Mesenchymal stem cell (in vitro differentiated cells and primary cell): ENCODE measurements around the gene SEMA3A.

Experiments used
- DNase-seq: peaks from one replicate; pipeline ENCODE4 v3.0.0-alpha.2; 2013
- H2AFZ ChIP-seq: one replicate; pipeline ENCODE4 v1.6.1; 2013; ENCODE audit warnings: low read depth, mild to moderate bottlenecking, control low read depth, inconsistent platforms, low read length, moderate library complexity
- H2AK5ac ChIP-seq: 2 replicates; pipeline ENCODE4 v1.6.1; 2013; ENCODE audit warnings: low read length, moderate library complexity, mild to moderate bottlenecking, inconsistent platforms; ENCODE audit not compliant: severe bottlenecking
- H2BK120ac ChIP-seq: one replicate; pipeline ENCODE4 v1.6.1; 2013; ENCODE audit warnings: low read depth, mild to moderate bottlenecking, inconsistent platforms, low read length, moderate library complexity
- H2BK12ac ChIP-seq, 2 experiments: one replicate each; pipeline ENCODE4 v1.6.1; 2013; ENCODE audit warnings: inconsistent platforms in 2 of 2, low read length in 2 of 2, mild to moderate bottlenecking in 2 of 2, moderate library complexity in 2 of 2, control low read depth in 1 of 2
- H2BK15ac ChIP-seq: one replicate; pipeline ENCODE4 v1.6.1; 2013; ENCODE audit warnings: mild to moderate bottlenecking, low read depth, inconsistent platforms; ENCODE audit not compliant: poor library complexity, severe bottlenecking
- H2BK5ac ChIP-seq: 2 replicates; pipeline ENCODE4 v1.6.1; 2013; ENCODE audit warnings: low read depth, mild to moderate bottlenecking, low read length, control low read depth, inconsistent platforms; ENCODE audit not compliant: poor library complexity, severe bottlenecking
- H3K14ac ChIP-seq, 2 experiments: one replicate each; pipeline ENCODE4 v1.6.1; 2013; ENCODE audit warnings: inconsistent platforms in 2 of 2, low read length in 2 of 2, control low read depth in 1 of 2, mild to moderate bottlenecking in 1 of 2, moderate library complexity in 1 of 2
- H3K18ac ChIP-seq, 2 experiments: one replicate each; pipeline ENCODE4 v1.6.1; 2013; ENCODE audit warnings: inconsistent platforms in 2 of 2, low read length in 2 of 2, control low read depth in 1 of 2, low read depth in 1 of 2, mild to moderate bottlenecking in 1 of 2
- H3K23ac ChIP-seq, 2 experiments: one replicate each; pipeline ENCODE4 v1.6.1; 2013; ENCODE audit warnings: inconsistent platforms in 2 of 2, low read length in 2 of 2, mild to moderate bottlenecking in 2 of 2, moderate library complexity in 2 of 2, control low read depth in 1 of 2
- H3K27ac ChIP-seq: 2 replicates; pipeline ENCODE4 v1.5.1; 2013; ENCODE audit warnings: mild to moderate bottlenecking, moderate library complexity, low read length, control low read depth, inconsistent platforms; ENCODE audit not compliant: poor library complexity, severe bottlenecking
- H3K27me3 ChIP-seq, 2 experiments: 2 replicates each; pipeline versions ENCODE4 v1.6.1 to v1.7.0; 2013; ENCODE audit warnings: low read length in 2 of 2, mild to moderate bottlenecking in 2 of 2, moderate library complexity in 2 of 2, control low read depth in 1 of 2, inconsistent platforms in 1 of 2; ENCODE audit not compliant: control insufficient read depth in 1 of 2, insufficient read depth in 1 of 2
- H3K36me3 ChIP-seq, 2 experiments: 2 replicates each; pipeline versions ENCODE4 v1.6.1 to v1.7.0; 2013; ENCODE audit warnings: low read length in 2 of 2, control low read depth in 1 of 2, inconsistent platforms in 1 of 2, low read depth in 1 of 2, mild to moderate bottlenecking in 1 of 2; ENCODE audit not compliant: insufficient read depth in 2 of 2, control insufficient read depth in 1 of 2
- H3K4ac ChIP-seq, 2 experiments: one replicate each; pipeline ENCODE4 v1.6.1; 2013; ENCODE audit warnings: inconsistent platforms in 2 of 2, low read length in 2 of 2, mild to moderate bottlenecking in 2 of 2, moderate library complexity in 2 of 2, control low read depth in 1 of 2, low read depth in 1 of 2
- H3K4me1 ChIP-seq: 2 replicates; pipeline ENCODE4 v1.6.1; 2013; ENCODE audit warnings: low read depth, low read length, control low read depth; ENCODE audit not compliant: control insufficient read depth, insufficient read depth
- H3K4me2 ChIP-seq: 2 replicates; pipeline ENCODE4 v1.6.1; 2013; ENCODE audit warnings: low read length, mild to moderate bottlenecking, inconsistent platforms; ENCODE audit not compliant: poor library complexity, severe bottlenecking
- H3K4me3 ChIP-seq, 2 experiments: 2 replicates each; pipeline versions ENCODE4 v1.5.1 to v1.7.0; 2013; ENCODE audit warnings: low read length in 2 of 2, mild to moderate bottlenecking in 2 of 2, control low read depth in 1 of 2, low read depth in 1 of 2; ENCODE audit not compliant: insufficient read depth in 1 of 2
- H3K79me1 ChIP-seq: replicated peaks from 2 replicates; pipeline ENCODE4 v1.6.1; 2013; ENCODE audit warnings: mild to moderate bottlenecking, control low read depth, low read length, inconsistent platforms; ENCODE audit not compliant: poor library complexity, severe bottlenecking
- H3K9ac ChIP-seq: 2 replicates; pipeline ENCODE4 v1.7.0; 2013; ENCODE audit warnings: mild to moderate bottlenecking, low read length, moderate library complexity
- H3K9me3 ChIP-seq: 2 replicates; pipeline ENCODE4 v1.7.0; 2013; ENCODE audit warnings: mild to moderate bottlenecking, low read length; ENCODE audit not compliant: control insufficient read depth
- H4K8ac ChIP-seq: one replicate; pipeline ENCODE4 v1.6.1; 2013; ENCODE audit warnings: inconsistent platforms, mild to moderate bottlenecking, low read length, moderate library complexity
- H4K91ac ChIP-seq: one replicate; pipeline ENCODE4 v1.6.1; 2013; ENCODE audit warnings: mild to moderate bottlenecking, low read length, inconsistent platforms
- WGBS: methylation state at CpG from one replicate; pipeline ENCODE4 v1.1.7; 2013; ENCODE audit warnings: mixed read lengths; 5-methylcytosine and 5-hydroxymethylcytosine counted together

SEMA3A gene

GRCh38 chr7:83921941-83922607 is 272.5 kb downstream of the SEMA3A start:
- Histone ChIP-seq H3K27me3 (no peaks in the 10 kb centered on the region), H3K14ac (no peak overlapping the region), H3K4me2 (no peak overlapping the region), H4K8ac (no peak overlapping the region), H4K91ac (no peak overlapping the region), H3K4me1 (no peaks in the 10 kb centered on the region), H3K4me3 (peak overlapping the region in 1 of 2 experiments; percentile 21), H2BK120ac (no peak overlapping the region), H3K36me3 (no peaks in the 10 kb centered on the region), H2AK5ac (no peak overlapping the region), H3K18ac (no peak overlapping the region), H3K79me1 (no peaks in the 10 kb centered on the region), H2AFZ (no peak overlapping the region), H2BK5ac (no peak overlapping the region), H2BK15ac (no peak overlapping the region), H2BK12ac (no peak overlapping the region), H3K9ac (peak overlapping the region; percentile 29), H3K23ac (no peak overlapping the region), H3K27ac (no peak overlapping the region), H3K9me3 (no peaks in the 10 kb centered on the region), H3K4ac (no peak overlapping the region)
- 78% methylated on average over 2 of the region's 4 CpGs for WGBS
- no peak for DNase-seq

GRCh38 chr7:83921271-83921940 is 273.2 kb downstream of the SEMA3A start:
- no peak overlapping the region for H4K91ac ChIP-seq
- H3K18ac ChIP-seq, result no peak overlapping the region
- no peaks in the 10 kb centered on the region for H3K9me3 ChIP-seq
- H3K4me2 ChIP-seq, result no peak overlapping the region
- H3K79me1 ChIP-seq, result no peaks in the 10 kb centered on the region
- H3K14ac ChIP-seq, result no peak overlapping the region
- H2BK120ac ChIP-seq, result no peak overlapping the region
- no peaks in the 10 kb centered on the region for H3K4me1 ChIP-seq
- 85% methylated on average over 1 of the region's 1 CpG for WGBS
- H2BK15ac ChIP-seq, result no peak overlapping the region
- H2AFZ ChIP-seq, result no peak overlapping the region
- no peak overlapping the region for H3K23ac ChIP-seq
- no peak overlapping the region for H2AK5ac ChIP-seq
- H3K9ac ChIP-seq, result no peak overlapping the region
- H3K4me3 ChIP-seq, result no peak overlapping the region
- no peaks in the 10 kb centered on the region for H3K36me3 ChIP-seq
- no peak for DNase-seq
- H2BK12ac ChIP-seq, result no peak overlapping the region
- H3K27me3 ChIP-seq, result no peaks in the 10 kb centered on the region
- no peak overlapping the region for H3K27ac ChIP-seq
- H3K4ac ChIP-seq, result no peak overlapping the region
- no peak overlapping the region for H2BK5ac ChIP-seq
- no peak overlapping the region for H4K8ac ChIP-seq

- no peak overlapping the region for H4K8ac ChIP-seq
- H2BK5ac ChIP-seq, result no peak overlapping the region
- no peak overlapping the region for H2BK12ac ChIP-seq
- H2AK5ac ChIP-seq, result no peak overlapping the region
- H3K27ac ChIP-seq, result no peak overlapping the region
- no peak overlapping the region for H2BK15ac ChIP-seq
- no peak overlapping the region for H3K4me3 ChIP-seq
- no peaks in the 10 kb centered on the region for H3K9me3 ChIP-seq
- no peak overlapping the region for H3K14ac ChIP-seq
- no peaks in the 10 kb centered on the region for H3K79me1 ChIP-seq
- H3K4me1 ChIP-seq, result no peaks in the 10 kb centered on the region
- no peak overlapping the region for H2BK120ac ChIP-seq
- H3K4ac ChIP-seq, result no peak overlapping the region
- no peak overlapping the region for H3K23ac ChIP-seq
- H2AFZ ChIP-seq, result no peak overlapping the region
- no peaks in the 10 kb centered on the region for H3K36me3 ChIP-seq
- H3K18ac ChIP-seq, result no peak overlapping the region
- no peak overlapping the region for H3K9ac ChIP-seq
- H4K91ac ChIP-seq, result no peak overlapping the region
- no peaks in the 10 kb centered on the region for H3K27me3 ChIP-seq
- WGBS, result 45% methylated on average over 1 of the region's 1 CpG
- no peak overlapping the region for H3K4me2 ChIP-seq
- DNase-seq, result no peak
Observed at GRCh38 chr7:83918142-83918541, 276.4 kb downstream of the SEMA3A start.

GRCh38 chr7:83913174-83913573 is 281.4 kb downstream of the SEMA3A start:
- no peak overlapping the region for H4K91ac ChIP-seq
- no peak overlapping the region for H2BK5ac ChIP-seq
- H3K79me1 ChIP-seq, result no peaks in the 10 kb centered on the region
- no peak overlapping the region for H3K4ac ChIP-seq
- no peaks in the 10 kb centered on the region for H3K9me3 ChIP-seq
- H4K8ac ChIP-seq, result no peak overlapping the region
- no peak overlapping the region for H2AK5ac ChIP-seq
- no peak overlapping the region for H3K9ac ChIP-seq
- H3K23ac ChIP-seq, result no peak overlapping the region
- no peak overlapping the region for H2BK15ac ChIP-seq
- no peak for DNase-seq
- no peaks in the 10 kb centered on the region for H3K36me3 ChIP-seq
- no peaks in the 10 kb centered on the region for H3K27me3 ChIP-seq
- H3K4me1 ChIP-seq, result no peaks in the 10 kb centered on the region
- no peak overlapping the region for H3K27ac ChIP-seq
- no peak overlapping the region for H2BK12ac ChIP-seq
- H3K4me3 ChIP-seq, result no peak overlapping the region
- no peak overlapping the region for H2AFZ ChIP-seq
- no peak overlapping the region for H3K4me2 ChIP-seq
- H3K14ac ChIP-seq, result no peak overlapping the region
- no peak overlapping the region for H3K18ac ChIP-seq
- no peak overlapping the region for H2BK120ac ChIP-seq
